DMS 273 (cell line): ENCODE results near the gene NTF4.

Experiments
- DNase-seq: peaks from one replicate; lab custom pipeline; 2025; ENCODE audit not compliant: unreplicated experiment; lab: John Stamatoyannopoulos, UW

Gene NTF4

DNA sequence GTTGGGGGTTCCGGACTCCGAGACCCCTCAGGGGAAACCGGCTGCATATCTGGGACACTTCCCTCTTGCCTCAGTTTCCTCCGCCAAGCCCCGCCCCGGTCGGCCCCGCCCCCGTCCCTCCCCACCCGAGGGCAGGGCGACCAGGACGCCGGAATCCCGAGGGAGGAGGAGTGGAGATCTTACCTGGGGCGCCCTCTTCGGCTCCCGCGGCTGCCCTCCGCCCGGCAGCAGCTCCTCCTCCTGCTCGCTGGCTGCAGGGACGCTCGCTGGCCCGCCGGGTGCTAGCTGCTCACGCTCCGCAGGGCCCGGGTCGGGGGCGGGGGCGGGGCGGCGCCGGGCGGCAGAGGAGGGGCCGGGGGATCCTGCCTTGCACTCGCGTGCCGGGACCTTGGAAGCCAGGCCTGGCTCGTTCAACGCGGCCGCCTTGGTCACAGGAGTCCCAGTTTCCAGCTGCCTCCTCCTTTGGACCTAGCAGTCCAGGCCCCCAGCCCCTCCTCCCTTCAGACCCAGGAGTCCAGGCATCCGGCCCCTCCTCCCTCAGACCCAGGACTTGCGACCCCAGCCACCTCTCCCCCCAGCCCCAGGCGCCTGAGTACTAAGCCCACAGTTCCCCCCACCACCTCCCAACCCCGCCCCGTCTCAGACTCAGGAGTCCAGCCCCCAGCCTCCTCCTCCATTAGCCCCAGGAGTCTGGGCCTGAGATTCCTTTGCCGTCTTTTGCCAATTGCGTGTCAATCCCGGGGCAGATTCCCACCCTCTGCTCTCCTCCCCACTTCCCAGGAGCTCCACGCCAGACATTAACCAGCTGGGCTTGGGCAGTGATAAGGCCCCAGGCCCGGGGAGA lies at the start of gene NTF4:
Gene NTF4, minus strand, starts transcription at position 51 of the 844 bp plus-strand sequence. CDS start 2,821 bp downstream, outside the sequence.
- DNase-seq = peak; percentile 49

- DNase-seq = peak; percentile 89
Measured at GRCh38 chr19:49113762-49114629, 49.4 kb upstream of the NTF4 start, which contains the start of gene LIN7B. LIN7B (plus strand) TSS chr19:49114370; CDS start chr19:49114405, 35 bp downstream.

DNA sequence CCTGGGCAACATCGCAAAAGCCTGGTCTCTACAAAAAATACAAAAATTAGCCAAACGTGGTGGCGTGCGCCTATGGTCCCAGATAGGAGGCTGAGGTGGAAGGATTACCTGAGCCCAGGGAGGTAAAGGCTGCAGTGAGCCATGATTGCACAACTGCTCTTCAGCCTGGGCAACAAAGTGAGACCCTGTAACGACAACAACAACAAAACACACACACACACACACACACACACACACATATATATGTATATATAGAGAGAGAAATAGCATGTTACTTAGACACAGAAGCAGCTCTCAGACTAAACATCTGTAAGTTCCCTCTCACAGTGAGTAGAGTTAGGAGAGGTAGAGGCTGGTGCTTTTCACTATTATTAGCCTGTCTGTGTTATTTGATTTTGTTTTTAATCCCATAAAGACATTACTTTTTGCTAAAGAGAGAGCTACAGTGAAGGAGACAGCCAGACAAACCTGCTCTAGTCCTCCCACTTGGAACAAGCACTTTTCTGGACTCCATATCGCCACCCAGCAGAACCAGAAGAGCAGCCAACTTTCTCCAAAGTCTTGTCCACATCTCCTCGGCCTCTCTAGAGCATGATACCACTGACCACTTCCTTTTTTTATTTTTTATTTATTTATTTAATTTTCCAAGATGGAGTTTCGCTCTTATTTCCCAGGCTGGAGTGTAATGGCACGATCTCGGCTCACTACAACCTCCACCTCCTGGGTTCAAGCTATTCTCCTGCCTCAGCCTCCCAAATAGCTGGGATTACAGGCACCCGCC lies 46.8 kb upstream of the NTF4 start:
- DNase-seq = no peak

DNA sequence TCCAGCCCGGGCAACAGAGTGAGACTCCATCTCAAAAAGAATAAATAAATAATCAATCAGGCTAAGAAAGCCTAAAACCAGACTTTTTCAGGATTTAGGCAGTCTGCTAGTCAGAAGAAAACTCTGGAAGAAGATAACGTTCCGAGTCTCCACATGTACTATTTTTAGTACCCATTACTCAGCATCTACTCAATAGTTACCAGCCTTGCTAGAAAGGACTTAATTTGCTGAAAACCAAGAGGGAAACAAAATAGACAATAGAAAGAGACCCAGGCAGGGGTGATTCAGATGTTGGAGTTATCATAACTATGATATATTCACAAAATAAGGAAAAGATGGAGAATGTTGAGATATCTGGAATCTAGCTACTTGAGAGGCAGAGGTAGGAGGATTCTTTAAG lies 45.9 kb upstream of the NTF4 start:
- DNase-seq = no peak

- DNase-seq = peak; percentile 48
Measured at GRCh38 chr19:49109569-49110233, 45.1 kb upstream of the NTF4 start.

DNA sequence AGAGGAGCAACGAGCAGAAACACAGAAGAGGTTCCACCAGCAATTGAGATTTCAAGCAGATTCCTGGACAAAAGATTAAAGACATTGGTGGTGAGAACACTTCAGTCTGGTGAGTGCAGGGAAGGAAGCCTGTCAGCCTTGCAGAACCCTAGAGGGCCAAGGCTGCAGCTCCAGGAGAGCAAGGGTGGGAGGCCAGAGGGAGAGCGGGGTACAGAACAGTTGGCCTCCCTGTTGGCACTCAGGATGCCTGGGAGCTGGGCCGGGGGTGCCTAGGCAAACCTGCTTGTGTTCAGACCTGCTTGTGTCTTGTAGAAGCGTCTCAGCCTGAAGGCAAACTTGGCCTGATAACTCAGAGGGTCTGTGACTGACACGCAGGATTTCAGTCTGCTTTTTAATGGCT lies 44.4 kb upstream of the NTF4 start:
- DNase-seq = no peak

GRCh38 chr19:49107625-49108459 lies 43.2 kb upstream of the NTF4 start:
- DNase-seq = no peak

GRCh38 chr19:49106648-49107135 lies 42.1 kb upstream of the NTF4 start:
- peak; percentile 84 for DNase-seq

GRCh38 chr19:49104229-49104864 lies 39.7 kb upstream of the NTF4 start:
- DNase-seq = peak; percentile 85

GRCh38 chr19:49103331-49104085 lies 38.9 kb upstream of the NTF4 start:
- no peak for DNase-seq

- DNase-seq = no peak
Measured at GRCh38 chr19:49102303-49102702, 37.7 kb upstream of the NTF4 start.

DNA sequence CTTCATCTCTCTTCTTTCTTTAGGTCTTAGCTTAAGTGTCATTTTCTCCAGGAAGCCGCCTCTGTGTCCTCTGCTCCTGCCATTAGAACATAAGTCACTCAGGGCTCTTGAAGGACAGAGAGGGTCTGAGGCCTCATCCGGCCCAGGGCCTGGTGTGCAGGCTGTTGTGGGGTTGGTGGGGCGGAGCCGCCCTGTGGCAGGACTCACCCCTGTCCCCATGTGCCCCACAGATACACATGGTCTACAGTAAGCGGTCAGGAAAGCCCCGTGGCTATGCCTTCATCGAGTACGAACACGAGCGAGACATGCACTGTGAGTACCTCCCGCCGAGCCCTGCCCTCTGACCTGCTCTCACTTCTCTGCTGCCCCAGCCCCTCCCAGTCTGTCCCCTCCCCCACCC lies 36.5 kb upstream of the NTF4 start:
- no peak for DNase-seq

GRCh38 chr19:49098795-49099194 lies 34.2 kb upstream of the NTF4 start:
- DNase-seq = no peak

GRCh38 chr19:49097453-49098288 lies 33.1 kb upstream of the NTF4 start:
- DNase-seq = peak; percentile 88

DNA sequence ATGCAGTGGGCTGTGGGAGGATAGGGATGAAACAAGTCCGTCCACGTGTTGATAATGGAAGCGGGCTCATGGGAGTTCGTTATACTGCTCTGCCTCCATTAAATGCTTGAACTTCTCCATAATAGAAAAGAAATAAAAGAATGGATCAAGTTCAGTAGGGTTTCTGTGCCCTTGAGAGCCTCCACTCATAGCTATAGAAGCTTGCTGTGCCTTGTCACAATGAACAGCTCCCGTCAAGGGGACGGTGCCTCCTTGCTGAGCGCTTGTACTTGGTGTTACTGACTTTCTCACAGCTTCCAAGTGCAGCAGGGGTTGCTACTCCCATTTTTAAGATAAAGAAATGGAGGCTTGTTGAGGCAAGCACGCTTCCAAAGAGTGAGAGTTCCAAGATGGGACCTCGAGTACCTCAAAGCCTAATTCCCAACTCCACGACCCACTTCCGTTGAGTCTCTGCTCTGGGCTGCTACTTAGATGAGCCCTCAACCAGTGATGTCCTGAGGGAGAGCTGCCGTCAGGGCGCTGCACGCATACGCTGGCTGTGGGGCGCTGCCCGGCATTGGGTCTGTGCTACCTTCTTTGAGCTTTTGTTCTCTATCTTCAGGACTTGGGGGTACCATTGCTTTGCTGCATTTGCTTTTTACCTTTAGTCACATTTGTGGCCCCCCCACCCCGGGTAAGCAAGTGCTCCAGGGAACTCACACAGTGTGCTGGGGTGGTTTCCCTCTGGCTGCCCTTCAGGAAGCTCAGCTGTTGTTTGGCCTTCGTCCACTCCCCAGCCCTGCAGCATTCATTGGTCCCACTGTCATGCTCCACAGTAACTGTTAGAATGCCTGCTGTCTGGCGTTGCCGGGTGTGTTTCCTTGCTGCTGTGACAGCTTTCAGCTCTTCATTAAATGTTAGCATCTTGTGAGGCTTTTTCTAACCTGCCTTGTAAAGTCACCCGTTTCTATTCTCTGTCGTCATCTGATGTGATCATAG lies 30.2 kb upstream of the NTF4 start:
- no peak for DNase-seq

- no peak for DNase-seq
Measured at GRCh38 chr19:49092686-49093085, 28.1 kb upstream of the NTF4 start.
